ENCODE data around the gene FAHD1. TPM values are rescaled to one million over a fixed set of nuclear protein-coding genes. Genes with fewer than 3 reads are reported as not detected.

Gene FAHD1
- total and polyA plus RNA-seq, 9 of the 15 experiments (the other 6 are each of a cell fraction or from before 2014, with no cell fraction given) = 2.2 to 20.9 (median 10.7) TPM

- TF ChIP-seq, protein P1, sequence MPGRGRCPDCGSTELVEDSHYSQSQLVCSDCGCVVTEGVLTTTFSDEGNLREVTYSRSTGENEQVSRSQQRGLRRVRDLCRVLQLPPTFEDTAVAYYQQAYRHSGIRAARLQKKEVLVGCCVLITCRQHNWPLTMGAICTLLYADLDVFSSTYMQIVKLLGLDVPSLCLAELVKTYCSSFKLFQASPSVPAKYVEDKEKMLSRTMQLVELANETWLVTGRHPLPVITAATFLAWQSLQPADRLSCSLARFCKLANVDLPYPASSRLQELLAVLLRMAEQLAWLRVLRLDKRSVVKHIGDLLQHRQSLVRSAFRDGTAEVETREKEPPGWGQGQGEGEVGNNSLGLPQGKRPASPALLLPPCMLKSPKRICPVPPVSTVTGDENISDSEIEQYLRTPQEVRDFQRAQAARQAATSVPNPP (IDR thresholded peaks at IDR 0.05; ENCODE audit: borderline replicate concordance, insufficient read depth, insufficient read length) = no peak
- TF ChIP-seq KDM2B (CRISPR knock-in tag; IDR thresholded peaks at IDR 0.05) (no peak), TGIF2 (CRISPR knock-in tag; IDR thresholded peaks at IDR 0.05) (no peak), ZBED1 (IDR thresholded peaks at IDR 0.05) (no peak), PHF21A (IDR thresholded peaks at IDR 0.05; ENCODE audit: borderline replicate concordance, low read depth) (no peak), LCOR (CRISPR knock-in tag; IDR thresholded peaks at IDR 0.05) (no peak)
These were observed 19.4 kb upstream of the FAHD1 start (continued) for GRCh38 chr16:1807626-1808025.

DNA sequence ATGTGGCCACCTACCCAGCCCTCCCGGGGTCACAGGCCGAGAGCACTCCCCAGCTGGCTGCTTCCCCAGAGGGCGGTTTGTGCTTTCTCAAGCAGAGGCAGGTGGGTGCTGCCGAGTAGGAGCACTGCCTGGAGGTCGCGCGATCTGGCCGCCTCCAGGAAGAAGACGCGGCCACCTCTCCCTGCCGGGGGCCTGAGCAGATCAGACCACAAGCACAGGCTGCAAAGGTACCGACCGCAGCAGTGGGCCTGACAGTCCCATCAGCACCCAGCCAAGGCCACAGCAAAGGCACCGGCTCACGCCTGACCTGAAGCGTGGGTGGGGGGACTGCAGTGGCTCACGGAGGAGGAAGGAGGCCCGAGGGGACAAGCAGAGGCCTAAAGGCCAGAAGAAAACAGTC is 18.3 kb upstream of the FAHD1 start:
- FAIRE-seq = no peak
- CTCF ChIA-PET (ENCODE audit: low intra/inter-chr PET ratio) = no interaction called here
- TF ChIP-seq ZFP91 (CRISPR knock-in tag; IDR thresholded peaks at IDR 0.05) (no peak), RAD21 (CRISPR knock-in tag; conservative IDR thresholded peaks at IDR 0.05 in 1 of 2, IDR thresholded peaks at IDR 0.05 in 1 of 2) (no peak), ZFPM2 (CRISPR knock-in tag; IDR thresholded peaks at IDR 0.05) (no peak), HNRNPLL (IDR thresholded peaks at IDR 0.05; ENCODE audit: low read depth, low read length, poor library complexity, severe bottlenecking) (no peak), TRIM24 (IDR thresholded peaks at IDR 0.05) (no peak), SRSF7 (optimal IDR thresholded peaks at IDR 0.05; ENCODE audit: low read depth, low read length) (no peak), ATF1 (CRISPR knock-in tag; IDR thresholded peaks at IDR 0.05) (no peak), ATF1 (tag; IDR thresholded peaks at IDR 0.05) (no peak)
- TF ChIP-seq, protein P2, sequence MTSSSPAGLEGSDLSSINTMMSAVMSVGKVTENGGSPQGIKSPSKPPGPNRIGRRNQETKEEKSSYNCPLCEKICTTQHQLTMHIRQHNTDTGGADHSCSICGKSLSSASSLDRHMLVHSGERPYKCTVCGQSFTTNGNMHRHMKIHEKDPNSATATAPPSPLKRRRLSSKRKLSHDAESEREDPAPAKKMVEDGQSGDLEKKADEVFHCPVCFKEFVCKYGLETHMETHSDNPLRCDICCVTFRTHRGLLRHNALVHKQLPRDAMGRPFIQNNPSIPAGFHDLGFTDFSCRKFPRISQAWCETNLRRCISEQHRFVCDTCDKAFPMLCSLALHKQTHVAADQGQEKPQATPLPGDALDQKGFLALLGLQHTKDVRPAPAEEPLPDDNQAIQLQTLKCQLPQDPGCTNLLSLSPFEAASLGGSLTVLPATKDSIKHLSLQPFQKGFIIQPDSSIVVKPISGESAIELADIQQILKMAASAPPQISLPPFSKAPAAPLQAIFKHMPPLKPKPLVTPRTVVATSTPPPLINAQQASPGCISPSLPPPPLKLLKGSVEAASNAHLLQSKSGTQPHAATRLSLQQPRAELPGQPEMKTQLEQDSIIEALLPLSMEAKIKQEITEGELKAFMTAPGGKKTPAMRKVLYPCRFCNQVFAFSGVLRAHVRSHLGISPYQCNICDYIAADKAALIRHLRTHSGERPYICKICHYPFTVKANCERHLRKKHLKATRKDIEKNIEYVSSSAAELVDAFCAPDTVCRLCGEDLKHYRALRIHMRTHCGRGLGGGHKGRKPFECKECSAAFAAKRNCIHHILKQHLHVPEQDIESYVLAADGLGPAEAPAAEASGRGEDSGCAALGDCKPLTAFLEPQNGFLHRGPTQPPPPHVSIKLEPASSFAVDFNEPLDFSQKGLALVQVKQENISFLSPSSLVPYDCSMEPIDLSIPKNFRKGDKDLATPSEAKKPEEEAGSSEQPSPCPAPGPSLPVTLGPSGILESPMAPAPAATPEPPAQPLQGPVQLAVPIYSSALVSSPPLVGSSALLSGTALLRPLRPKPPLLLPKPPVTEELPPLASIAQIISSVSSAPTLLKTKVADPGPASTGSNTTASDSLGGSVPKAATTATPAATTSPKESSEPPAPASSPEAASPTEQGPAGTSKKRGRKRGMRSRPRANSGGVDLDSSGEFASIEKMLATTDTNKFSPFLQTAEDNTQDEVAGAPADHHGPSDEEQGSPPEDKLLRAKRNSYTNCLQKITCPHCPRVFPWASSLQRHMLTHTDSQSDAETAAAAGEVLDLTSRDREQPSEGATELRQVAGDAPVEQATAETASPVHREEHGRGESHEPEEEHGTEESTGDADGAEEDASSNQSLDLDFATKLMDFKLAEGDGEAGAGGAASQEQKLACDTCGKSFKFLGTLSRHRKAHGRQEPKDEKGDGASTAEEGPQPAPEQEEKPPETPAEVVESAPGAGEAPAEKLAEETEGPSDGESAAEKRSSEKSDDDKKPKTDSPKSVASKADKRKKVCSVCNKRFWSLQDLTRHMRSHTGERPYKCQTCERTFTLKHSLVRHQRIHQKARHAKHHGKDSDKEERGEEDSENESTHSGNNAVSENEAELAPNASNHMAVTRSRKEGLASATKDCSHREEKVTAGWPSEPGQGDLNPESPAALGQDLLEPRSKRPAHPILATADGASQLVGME (CRISPR knock-in tag; IDR thresholded peaks at IDR 0.05) = no peak

More for the DNA sequence above, 18.3 kb upstream of the FAHD1 start:
- no peaks in the 10 kb centered on the region for H3K9me3 ChIP-seq (replicated peaks; ENCODE audit: control insufficient read depth, insufficient read depth, low read depth, low read length)
- WGBS (ENCODE audit: insufficient coverage, low coverage, missing lambda C conversion rate) = 74% methylated on average over 15 of the region's 18 CpGs
- H3K79me2 ChIP-seq (ENCODE audit: control insufficient read depth, insufficient read depth, low read length) = no peaks in the 10 kb centered on the region
- POLR2A ChIA-PET = no interaction called here
- BruUV-seq (replicated peaks) = no TSS peak
- H3K27ac ChIP-seq (ENCODE audit: extremely low read depth, low read depth, low read length) = no peak overlapping the region
- no peak overlapping the region for H3K4me2 ChIP-seq (ENCODE audit: insufficient read depth, low read length)
- H3K27me3 ChIP-seq (ENCODE audit: control insufficient read depth in 2 of 2, insufficient read depth in 2 of 2, low read length in 2 of 2) = no peaks in the 10 kb centered on the region
- H3K36me3 ChIP-seq (ENCODE audit: control insufficient read depth, insufficient read depth, low read length) = peaks cover 3% of the 10 kb centered on the region; the same call in 1 of the 3 replicates
- H3K4me1 ChIP-seq (replicated peaks in 1 of 2; ENCODE audit: control insufficient read depth in 2 of 2, insufficient read depth in 2 of 2, low read length in 2 of 2) = peaks cover 0 to 20% of the 10 kb centered on the region in 2 experiments; a peak in 3 of 5 replicates
- H3K4me3 ChIP-seq = no peak overlapping the region
- no peak overlapping the region for H2AFZ ChIP-seq (ENCODE audit: low read depth, low read length)
- no peak for ATAC-seq
- no peak overlapping the region for H3K9ac ChIP-seq (ENCODE audit: insufficient read depth in 1 of 2, low read depth in 2 of 2, low read length in 2 of 2)
- no peaks in the 10 kb centered on the region; the same call in 1 of the 2 replicates for H4K20me1 ChIP-seq (replicated peaks; ENCODE audit: control insufficient read depth, insufficient read depth, low read length)
- H3K9me1 ChIP-seq (ENCODE audit: control insufficient read depth, insufficient read depth, low read length) = no peaks in the 10 kb centered on the region
- in situ Hi-C loops (cut with MboI) = no loop called here
- intact Hi-C loops (cut with micrococcal nuclease) = no loop called here
- DNase-seq (ENCODE audit: extremely low read depth in 1 of 4, low spot score in 3 of 4) = no peak

Measured in K562 (cell line).